Muscle layer of duodenum (tissue), 2 donors: ENCODE results near the gene PTPRG.

Source experiments
- H3K27ac ChIP-seq: one replicate; pipeline ENCODE4 v1.7.0; 2013; ENCODE audit warnings: mild to moderate bottlenecking, low read length
- H3K27me3 ChIP-seq: one replicate; pipeline ENCODE4 v1.7.0; 2013; ENCODE audit warnings: low read depth, mild to moderate bottlenecking, control low read depth, low read length
- H3K36me3 ChIP-seq, 2 donors: one replicate each; pipeline ENCODE4 v1.7.0; 2013; ENCODE audit warnings: low read length in 2 of 2, control low read depth in 1 of 2, mild to moderate bottlenecking in 1 of 2; ENCODE audit not compliant: insufficient read depth in 2 of 2, control insufficient read depth in 1 of 2
- H3K4me1 ChIP-seq, 2 donors: one replicate each; pipeline ENCODE4 v1.7.0; 2013; ENCODE audit warnings: low read length in 2 of 2, mild to moderate bottlenecking in 2 of 2, control low read depth in 1 of 2, moderate library complexity in 1 of 2; ENCODE audit not compliant: insufficient read depth in 2 of 2, control insufficient read depth in 1 of 2
- H3K4me3 ChIP-seq, 2 donors: one replicate each; pipeline ENCODE4 v1.7.0; 2013; ENCODE audit warnings: low read length in 2 of 2, low read depth in 1 of 2, mild to moderate bottlenecking in 1 of 2
- H3K9me3 ChIP-seq, 2 donors: one replicate each; pipeline ENCODE4 v1.7.0; 2013; ENCODE audit warnings: low read length in 2 of 2, control low read depth in 1 of 2, mild to moderate bottlenecking in 1 of 2; ENCODE audit not compliant: control insufficient read depth in 1 of 2
- donor health status: healthy.

The PTPRG gene

GRCh38 chr3:62329971-62330370, 768.6 kb downstream of the PTPRG start:
- Histone ChIP-seq H3K27ac (no peak overlapping the region), H3K27me3 (no peaks in the 10 kb centered on the region), H3K4me1 (no peaks in the 10 kb centered on the region), H3K36me3 (no peaks in the 10 kb centered on the region), H3K9me3 (no peaks in the 10 kb centered on the region), H3K4me3 (no peak overlapping the region)

GRCh38 chr3:62332017-62332416, 770.6 kb downstream of the PTPRG start:
- H3K27ac ChIP-seq = no peak overlapping the region
- no peaks in the 10 kb centered on the region for H3K36me3 ChIP-seq
- H3K4me1 ChIP-seq = no peaks in the 10 kb centered on the region
- H3K27me3 ChIP-seq = no peaks in the 10 kb centered on the region
- no peaks in the 10 kb centered on the region for H3K9me3 ChIP-seq
- H3K4me3 ChIP-seq = no peak overlapping the region

GRCh38 chr3:62332835-62333244, 771.5 kb downstream of the PTPRG start:
- Histone ChIP-seq H3K4me1 (no peaks in the 10 kb centered on the region), H3K9me3 (no peaks in the 10 kb centered on the region), H3K4me3 (no peak overlapping the region), H3K36me3 (no peaks in the 10 kb centered on the region), H3K27me3 (no peaks in the 10 kb centered on the region), H3K27ac (no peak overlapping the region)

GRCh38 chr3:62335196-62335595, 773.8 kb downstream of the PTPRG start:
- Histone ChIP-seq H3K4me1 (no peaks in the 10 kb centered on the region), H3K27ac (no peak overlapping the region), H3K9me3 (no peaks in the 10 kb centered on the region), H3K36me3 (no peaks in the 10 kb centered on the region), H3K4me3 (no peak overlapping the region), H3K27me3 (no peaks in the 10 kb centered on the region)

- Histone ChIP-seq H3K27ac (no peak overlapping the region), H3K9me3 (no peaks in the 10 kb centered on the region), H3K4me1 (no peaks in the 10 kb centered on the region), H3K36me3 (no peaks in the 10 kb centered on the region), H3K27me3 (no peaks in the 10 kb centered on the region), H3K4me3 (no peak overlapping the region)
These were observed 782.4 kb downstream of the PTPRG start for GRCh38 chr3:62343755-62344154.
